ENCODE data around the gene FUT2.

DNA sequence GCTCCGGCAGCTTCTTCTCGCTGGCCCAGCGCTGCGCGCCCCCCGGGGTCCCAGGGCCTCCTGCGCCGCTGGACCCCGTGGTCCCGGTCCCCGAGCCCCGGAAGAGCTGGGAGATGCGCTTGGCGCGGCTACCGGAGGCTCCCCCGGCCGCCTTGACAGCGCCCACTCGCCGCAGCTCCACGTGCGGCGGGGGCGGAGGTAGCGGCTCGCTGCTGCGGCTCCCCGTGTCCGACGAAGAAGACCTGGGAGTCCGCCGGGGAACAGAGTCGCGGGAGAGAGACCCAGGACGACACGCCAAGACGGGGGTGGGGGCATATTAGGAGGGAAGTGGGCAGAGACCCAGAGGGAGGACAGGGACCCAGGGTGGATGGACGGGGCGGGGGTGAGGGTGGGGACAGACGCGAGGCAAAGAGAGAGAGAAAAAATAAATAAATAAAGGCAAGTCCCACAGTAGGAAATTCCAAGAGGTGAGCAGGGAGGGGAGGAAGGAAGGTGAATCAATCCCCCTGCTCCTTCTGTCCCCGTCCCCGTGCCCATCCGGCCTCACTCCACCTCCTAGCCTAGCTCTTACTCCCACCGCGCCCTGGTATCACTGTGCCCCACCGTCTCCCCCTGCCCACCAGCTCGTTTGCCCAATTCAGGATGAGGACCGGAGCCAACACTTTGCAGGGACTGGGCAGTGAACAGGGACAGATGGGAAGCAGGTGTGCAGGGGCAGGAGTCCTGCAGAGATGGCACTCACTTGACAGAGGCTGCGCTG, 43.8 kb downstream of the FUT2 start:
- TF ChIP-seq, protein P1, sequence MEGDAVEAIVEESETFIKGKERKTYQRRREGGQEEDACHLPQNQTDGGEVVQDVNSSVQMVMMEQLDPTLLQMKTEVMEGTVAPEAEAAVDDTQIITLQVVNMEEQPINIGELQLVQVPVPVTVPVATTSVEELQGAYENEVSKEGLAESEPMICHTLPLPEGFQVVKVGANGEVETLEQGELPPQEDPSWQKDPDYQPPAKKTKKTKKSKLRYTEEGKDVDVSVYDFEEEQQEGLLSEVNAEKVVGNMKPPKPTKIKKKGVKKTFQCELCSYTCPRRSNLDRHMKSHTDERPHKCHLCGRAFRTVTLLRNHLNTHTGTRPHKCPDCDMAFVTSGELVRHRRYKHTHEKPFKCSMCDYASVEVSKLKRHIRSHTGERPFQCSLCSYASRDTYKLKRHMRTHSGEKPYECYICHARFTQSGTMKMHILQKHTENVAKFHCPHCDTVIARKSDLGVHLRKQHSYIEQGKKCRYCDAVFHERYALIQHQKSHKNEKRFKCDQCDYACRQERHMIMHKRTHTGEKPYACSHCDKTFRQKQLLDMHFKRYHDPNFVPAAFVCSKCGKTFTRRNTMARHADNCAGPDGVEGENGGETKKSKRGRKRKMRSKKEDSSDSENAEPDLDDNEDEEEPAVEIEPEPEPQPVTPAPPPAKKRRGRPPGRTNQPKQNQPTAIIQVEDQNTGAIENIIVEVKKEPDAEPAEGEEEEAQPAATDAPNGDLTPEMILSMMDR (conservative IDR thresholded peaks at IDR 0.05; ENCODE audit: low read length) = no peak
- TF ChIP-seq EZH2phosphoT487 (IDR thresholded peaks at IDR 0.05; ENCODE audit: borderline replicate concordance) = no peak

Data from Loucy (cell line).